GM18511 (cell line): ENCODE measurements around the gene CPEB1.
"Not testable (repeated sequence)": the region's sequence is repeated elsewhere in the genome, so short reads cannot be mapped to it uniquely, and the experiment has no call there.

ENCODE experiments used
- ATAC-seq: cut with Tn5 transposase; IDR thresholded peaks from one replicate; pipeline ENCODE4 v1.9.1; 2021; ENCODE audit warnings: mild to moderate bottlenecking, moderate library complexity; ENCODE audit not compliant: unreplicated experiment

CPEB1 gene

GRCh38 chr15:82649226-82649999, 2.2 kb upstream of the CPEB1 start:
- no peak for ATAC-seq

- no peak for ATAC-seq
These were observed 1.3 kb upstream of the CPEB1 start for GRCh38 chr15:82648257-82649103.

- ATAC-seq: no peak
These were observed 683 bp upstream of the CPEB1 start for GRCh38 chr15:82647835-82648256.

GRCh38 chr15:82646250-82647044, 716 bp downstream of the CPEB1 start:
- no peak for ATAC-seq

GRCh38 chr15:82644967-82645852, 2.0 kb downstream of the CPEB1 start:
- ATAC-seq: not testable (repeated sequence)

- ATAC-seq: no peak
These were observed 3.2 kb downstream of the CPEB1 start for GRCh38 chr15:82643992-82644391.

- no peak for ATAC-seq
These were observed 4.5 kb downstream of the CPEB1 start for GRCh38 chr15:82642656-82643055.

- no peak for ATAC-seq
These were observed 5.9 kb downstream of the CPEB1 start for GRCh38 chr15:82641129-82641798.

- no peak for ATAC-seq
These were observed 6.5 kb downstream of the CPEB1 start for GRCh38 chr15:82640672-82641071.

GRCh38 chr15:82635798-82636197, 11.4 kb downstream of the CPEB1 start:
- no peak for ATAC-seq

- no peak for ATAC-seq
These were observed 17.1 kb downstream of the CPEB1 start for GRCh38 chr15:82630033-82630432.

GRCh38 chr15:82625136-82625535, 22.0 kb downstream of the CPEB1 start:
- no peak for ATAC-seq

GRCh38 chr15:82624438-82624837, 22.7 kb downstream of the CPEB1 start:
- no peak for ATAC-seq

- no peak for ATAC-seq
These were observed 23.2 kb downstream of the CPEB1 start for GRCh38 chr15:82624008-82624407.

GRCh38 chr15:82621970-82622369, 25.2 kb downstream of the CPEB1 start:
- no peak for ATAC-seq

- no peak for ATAC-seq
These were observed 33.4 kb downstream of the CPEB1 start for GRCh38 chr15:82613747-82614146.

- ATAC-seq: no peak
These were observed 35.8 kb downstream of the CPEB1 start for GRCh38 chr15:82611348-82611747.

- ATAC-seq: no peak
These were observed 45.0 kb downstream of the CPEB1 start for GRCh38 chr15:82602195-82602594.

- ATAC-seq: no peak
These were observed 47.3 kb downstream of the CPEB1 start for GRCh38 chr15:82599862-82600261.

GRCh38 chr15:82597815-82598214, 49.3 kb downstream of the CPEB1 start:
- no peak for ATAC-seq
